HG02623 (cell line): ENCODE data around the gene TBC1D1.

Source experiments
- ATAC-seq: cut with Tn5 transposase; IDR thresholded peaks from one replicate; pipeline ENCODE4 v1.9.1; 2021; ENCODE audit warnings: moderate library complexity; ENCODE audit not compliant: unreplicated experiment

TBC1D1 gene

GRCh38 chr4:38161208-38162113 is 270.6 kb downstream of the TBC1D1 start:
- ATAC-seq, result no peak

DNA sequence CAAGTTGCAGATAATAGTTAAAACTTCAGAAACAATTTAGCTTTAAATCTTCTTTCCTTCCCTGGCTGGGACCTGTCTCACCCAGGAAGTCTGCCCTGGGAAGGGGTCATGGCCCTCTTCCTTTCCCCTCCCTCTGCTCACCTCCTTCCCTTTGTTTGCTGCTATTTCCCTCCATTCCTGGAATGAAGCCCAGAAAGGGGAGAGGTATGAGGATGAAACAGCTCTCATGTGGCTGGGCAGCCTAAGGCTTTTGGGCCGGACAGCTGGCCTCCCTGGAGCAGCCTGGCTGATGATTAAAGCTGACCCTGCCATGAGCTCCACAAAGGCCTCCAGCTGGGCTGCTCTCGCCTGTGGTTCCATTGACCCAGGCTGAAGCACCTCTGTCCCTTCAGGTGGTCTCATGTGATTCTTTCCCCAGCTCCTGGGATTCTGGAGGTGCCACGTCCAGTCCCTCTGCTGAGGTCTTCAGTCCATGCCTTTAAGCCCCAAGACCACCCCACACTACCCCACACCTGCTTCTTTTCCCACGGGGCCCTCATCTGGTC is 271.4 kb downstream of the TBC1D1 start:
- ATAC-seq, result no peak

DNA sequence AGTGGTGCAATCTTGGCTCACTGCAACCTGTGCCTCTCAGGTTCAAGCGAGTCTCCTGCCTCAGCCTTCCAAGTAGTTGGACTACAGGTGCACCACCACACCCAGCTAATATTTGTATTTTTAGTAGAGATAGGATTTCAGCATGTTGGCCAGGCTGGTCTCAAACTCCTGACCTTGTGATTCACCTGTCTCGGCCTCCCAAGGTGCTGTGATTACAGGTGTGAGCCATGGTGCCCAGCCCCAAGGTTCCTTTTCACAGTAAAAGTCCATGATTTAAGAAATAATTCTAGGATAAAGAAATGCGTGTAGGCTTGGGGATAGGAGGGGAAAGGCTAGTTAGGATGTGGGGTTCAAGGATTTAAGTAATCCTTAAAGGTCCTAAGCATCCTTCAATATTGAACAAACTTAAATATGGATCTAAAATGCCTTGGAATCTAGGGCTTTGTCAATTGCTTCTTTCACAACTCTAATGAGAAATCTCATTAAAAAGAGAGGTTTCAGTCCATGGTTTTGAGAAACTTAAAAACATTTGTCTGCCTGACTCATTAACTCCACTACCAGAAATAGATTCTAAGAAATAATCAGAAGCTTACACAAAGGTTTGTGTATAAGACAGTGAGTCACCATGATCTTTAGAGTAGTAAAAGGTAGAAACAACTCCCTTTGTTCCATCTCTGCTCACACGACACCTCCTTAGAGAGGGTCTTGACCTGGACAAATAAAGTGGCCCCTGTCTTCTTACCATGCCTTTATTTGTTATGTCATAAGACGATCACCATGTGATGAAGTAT is 272.5 kb downstream of the TBC1D1 start:
- ATAC-seq, result no peak

DNA sequence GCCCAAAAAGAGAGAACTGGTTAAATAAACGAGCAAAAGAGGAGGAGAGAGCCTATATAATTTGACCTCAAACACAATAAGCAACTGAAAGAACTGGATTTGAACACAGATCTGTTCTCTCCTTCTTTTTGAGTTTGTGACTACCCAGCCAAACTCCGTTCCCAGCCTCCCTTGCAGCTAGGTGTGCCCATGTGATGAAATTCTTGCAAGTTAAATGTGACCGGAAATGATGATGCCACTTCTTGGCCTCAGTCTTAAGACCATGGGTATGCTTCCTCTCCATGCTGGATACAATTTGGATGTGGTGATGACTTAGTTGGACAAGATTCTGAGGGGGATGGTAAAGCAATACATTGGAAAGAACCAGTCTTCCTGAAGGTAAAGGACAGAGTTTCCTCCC is 273.5 kb downstream of the TBC1D1 start:
- ATAC-seq, result no peak

DNA sequence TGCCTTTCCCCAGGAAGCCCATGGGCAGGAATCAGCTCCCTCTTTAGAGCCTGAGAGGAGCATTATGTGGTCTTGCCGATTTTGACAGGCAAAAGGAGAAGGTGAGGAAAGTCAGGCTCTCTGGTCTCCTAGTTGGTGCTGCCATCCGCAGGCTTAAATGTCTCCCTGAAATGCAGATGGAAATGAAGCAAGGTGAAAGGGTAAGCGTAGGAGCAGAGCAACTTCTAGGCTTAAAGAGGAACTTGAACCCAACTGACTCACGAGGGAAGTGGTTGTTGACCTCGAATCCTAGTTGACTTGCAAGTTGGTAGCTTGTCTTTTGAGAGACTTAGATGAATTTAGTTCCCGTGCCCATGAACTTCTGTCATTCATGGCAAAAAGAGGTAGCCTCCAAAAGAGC is 275.2 kb downstream of the TBC1D1 start:
- no peak for ATAC-seq

- no peak for ATAC-seq
Observed at GRCh38 chr4:38166768-38167167, 275.9 kb downstream of the TBC1D1 start.

- no peak for ATAC-seq
Observed at GRCh38 chr4:38167973-38168372, 277.1 kb downstream of the TBC1D1 start.

- ATAC-seq, result no peak
Observed at GRCh38 chr4:38169524-38169923, 278.6 kb downstream of the TBC1D1 start.

GRCh38 chr4:38170338-38171169 is 279.7 kb downstream of the TBC1D1 start:
- no peak for ATAC-seq

DNA sequence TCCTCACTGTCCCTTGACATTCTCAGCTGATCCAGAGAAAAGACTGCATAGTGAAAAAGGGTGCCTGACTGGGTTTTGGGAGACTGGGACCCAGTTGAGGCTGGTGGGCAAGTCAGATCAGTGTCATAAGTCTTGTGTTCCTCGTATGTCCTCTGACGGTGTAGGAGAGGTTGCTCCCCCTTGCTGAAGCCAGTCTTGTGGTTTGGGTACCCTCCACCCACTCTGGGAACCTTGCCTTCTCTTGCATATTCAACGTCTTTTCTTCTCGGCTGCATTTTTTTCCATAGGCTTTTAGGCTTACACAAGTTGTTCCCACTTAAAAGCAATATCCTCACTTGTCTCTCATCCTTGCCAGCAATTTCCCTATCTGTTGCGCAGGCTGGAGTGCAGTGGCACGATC is 281.2 kb downstream of the TBC1D1 start:
- ATAC-seq, result no peak

GRCh38 chr4:38173935-38174518 is 283.1 kb downstream of the TBC1D1 start:
- no peak for ATAC-seq

DNA sequence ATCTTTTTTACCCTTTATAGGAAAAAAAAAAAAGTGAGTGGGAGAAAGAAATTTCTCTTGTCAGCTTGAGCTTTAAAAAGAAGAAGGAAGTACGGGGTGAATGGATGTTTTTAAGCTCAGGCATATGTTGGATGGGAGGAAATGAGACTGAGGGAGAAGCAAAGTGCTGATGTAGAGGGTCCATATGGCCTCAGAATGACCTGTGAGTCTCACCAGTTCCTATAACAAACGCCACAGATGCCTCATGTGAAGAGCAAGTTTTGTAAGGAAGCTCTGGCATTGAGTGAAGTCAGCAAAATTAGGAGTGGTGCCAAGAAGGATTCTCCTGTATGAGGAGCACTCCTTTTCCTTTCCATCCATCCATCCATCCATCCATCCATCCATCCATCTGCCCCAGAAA is 283.9 kb downstream of the TBC1D1 start:
- no peak for ATAC-seq

- no peak for ATAC-seq
Observed at GRCh38 chr4:38176165-38176564, 285.3 kb downstream of the TBC1D1 start.

- ATAC-seq, result no peak
Observed at GRCh38 chr4:38177035-38177546, 286.2 kb downstream of the TBC1D1 start.

DNA sequence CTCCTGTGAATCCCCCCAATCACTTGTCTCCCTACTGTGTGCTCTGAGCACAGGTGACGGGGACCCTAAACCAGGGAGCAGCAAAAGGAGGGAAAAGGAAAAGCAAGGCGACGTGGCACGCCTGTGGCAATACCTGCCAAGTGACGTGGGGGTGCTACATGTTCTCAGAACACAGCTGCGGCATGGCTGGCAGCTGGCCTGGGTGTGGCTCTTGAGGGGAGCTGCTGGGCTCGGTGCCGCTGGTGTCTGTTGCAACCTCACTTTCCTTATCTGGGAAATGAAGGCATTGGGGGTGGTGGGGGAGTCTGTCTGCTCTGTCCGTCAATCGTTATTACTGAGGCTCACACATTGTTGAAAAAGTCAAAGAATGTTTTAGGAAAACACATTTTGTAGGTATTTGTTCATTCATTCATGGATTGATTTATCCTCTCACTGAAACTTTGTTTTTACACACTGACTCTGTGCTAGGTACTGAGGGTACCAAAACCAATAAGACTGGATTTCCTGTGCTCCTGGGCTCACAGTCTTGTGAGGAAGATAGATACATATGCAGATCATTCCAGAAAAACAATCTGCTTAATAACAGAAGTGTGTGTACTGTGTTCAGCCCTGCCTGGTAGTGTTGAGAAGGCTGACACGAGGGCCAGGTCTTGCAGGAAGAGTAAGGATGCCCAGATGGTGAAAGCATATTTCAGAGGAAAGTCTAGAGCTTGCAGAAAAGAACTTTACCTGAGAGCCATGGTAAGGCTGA is 286.9 kb downstream of the TBC1D1 start:
- no peak for ATAC-seq

- peak; percentile 32 for ATAC-seq
Observed at GRCh38 chr4:38178392-38178995, 287.6 kb downstream of the TBC1D1 start.

GRCh38 chr4:38179690-38180377 is 288.9 kb downstream of the TBC1D1 start:
- no peak for ATAC-seq

- no peak for ATAC-seq
Observed at GRCh38 chr4:38180456-38180855, 289.6 kb downstream of the TBC1D1 start.

DNA sequence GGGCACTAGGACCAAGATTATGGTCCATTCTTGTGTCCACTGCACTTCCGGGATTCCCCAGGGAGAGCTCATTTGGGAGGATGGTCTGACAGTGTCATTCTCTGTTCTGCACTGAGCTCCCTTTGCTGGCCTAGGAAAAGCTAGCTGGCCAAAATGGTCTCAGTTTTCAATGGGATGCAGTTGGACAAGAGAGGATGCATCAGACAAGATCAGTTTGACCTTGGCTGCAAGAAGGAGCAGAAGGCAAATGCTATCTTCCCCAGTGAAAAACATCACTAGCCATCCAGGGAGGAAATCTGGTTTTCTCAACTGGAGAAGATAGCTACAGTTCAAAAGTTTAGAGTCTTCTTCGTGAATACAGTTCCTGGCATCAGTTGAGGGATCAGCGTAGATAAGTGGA is 290.4 kb downstream of the TBC1D1 start:
- no peak for ATAC-seq
